Calu3 (cell line): ENCODE results near the gene PAOX. TPM values are rescaled to one million over a fixed set of nuclear protein-coding genes. Genes with fewer than 3 reads are reported as not detected.

ENCODE experiments used
- BruUV-seq: library from RNA; stranded (reverse); fragments of 400-500 nt; replicated peaks from 2 replicates; lab custom pipeline; 2021; lab: Mats Ljungman, UMichigan
- CTCF ChIA-PET: fragments of 300-600 bp; sonication (Branson Sonifier 250); formaldehyde crosslinking; loops from one replicate; lab custom pipeline; 2022; ENCODE audit warnings: antibody characterized with exemption; lab: Charles Lee
- DNase-seq: peaks from one replicate; pipeline ENCODE4 v3.0.0; 2022
- H3K27ac Mint-ChIP-seq: one replicate; pipeline ENCODE4 v1.8.0; 2022; ENCODE audit warnings: mixed read lengths; ENCODE audit not compliant: unreplicated experiment
- H3K27me3 Mint-ChIP-seq: one replicate; pipeline ENCODE4 v1.8.0; 2022; ENCODE audit warnings: mixed read lengths; ENCODE audit not compliant: unreplicated experiment
- H3K36me3 Mint-ChIP-seq: one replicate; pipeline ENCODE4 v1.8.0; 2022; ENCODE audit warnings: mild to moderate bottlenecking, moderate library complexity, mixed read lengths; ENCODE audit not compliant: insufficient read depth, unreplicated experiment
- H3K4me1 Mint-ChIP-seq: one replicate; pipeline ENCODE4 v1.8.0; 2022; ENCODE audit warnings: mild to moderate bottlenecking, low read depth, mixed read lengths; ENCODE audit not compliant: unreplicated experiment
- H3K4me3 Mint-ChIP-seq: one replicate; pipeline ENCODE4 v1.8.0; 2022; ENCODE audit warnings: mild to moderate bottlenecking, low read depth, moderate library complexity, mixed read lengths; ENCODE audit not compliant: unreplicated experiment
- H3K9me3 Mint-ChIP-seq: one replicate; pipeline ENCODE4 v1.8.0; 2022; ENCODE audit warnings: low read depth, mixed read lengths; ENCODE audit not compliant: unreplicated experiment
- CTCF ChIP-seq: fragments of 200-600 bp; IDR thresholded peaks from one replicate; pipeline ENCODE4 v1.8.0; 2022; ENCODE audit warnings: antibody characterized with exemption; ENCODE audit not compliant: unreplicated experiment
- intact Hi-C: fragments of 100-400 bp; cut with micrococcal nuclease; formaldehyde crosslinking; loops from one replicate; pipeline ENCODE4 v1.10.0; 2022; ENCODE audit not compliant: unreplicated experiment
- total RNA-seq: library from RNA; stranded (reverse); gene quantifications from 2 replicates; pipeline ENCODE4 v1.2.3, GENCODE V29; 2022

The PAOX gene
- total RNA-seq, 1 experiment from 2014 or later: 2.9 TPM

GRCh38 chr10:133337370-133337725 lies 41.7 kb upstream of the PAOX start:
- no peaks in the 10 kb centered on the region for H3K9me3 Mint-ChIP-seq
- intact Hi-C loops: no loop called here
- CTCF ChIA-PET: no interaction called here
- H3K4me1 Mint-ChIP-seq: no peaks in the 10 kb centered on the region
- no peak for DNase-seq
- H3K27ac Mint-ChIP-seq: no peak overlapping the region
- no peak for TF ChIP-seq CTCF
- H3K27me3 Mint-ChIP-seq: peaks cover 31% of the 10 kb centered on the region
- BruUV-seq: no TSS peak
- no peak overlapping the region for H3K4me3 Mint-ChIP-seq
- peaks cover 9% of the 10 kb centered on the region for H3K36me3 Mint-ChIP-seq

- H3K4me1 Mint-ChIP-seq: no peaks in the 10 kb centered on the region
- H3K9me3 Mint-ChIP-seq: no peaks in the 10 kb centered on the region
- intact Hi-C loops: no loop called here
- CTCF ChIA-PET: no interaction called here
- H3K27me3 Mint-ChIP-seq: peaks cover 21% of the 10 kb centered on the region
- no peak overlapping the region for H3K4me3 Mint-ChIP-seq
- BruUV-seq: no TSS peak
- H3K36me3 Mint-ChIP-seq: peaks cover 9% of the 10 kb centered on the region
- no peak for TF ChIP-seq CTCF
- no peak overlapping the region for H3K27ac Mint-ChIP-seq
- no peak for DNase-seq
Measured at GRCh38 chr10:133338080-133339071, 40.7 kb upstream of the PAOX start.

GRCh38 chr10:133339708-133340380 lies 39.2 kb upstream of the PAOX start:
- H3K4me3 Mint-ChIP-seq: no peak overlapping the region
- H3K27ac Mint-ChIP-seq: no peak overlapping the region
- TF ChIP-seq CTCF: no peak
- no peaks in the 10 kb centered on the region for H3K9me3 Mint-ChIP-seq
- BruUV-seq: no TSS peak
- no peak for DNase-seq
- peaks cover 9% of the 10 kb centered on the region for H3K36me3 Mint-ChIP-seq
- intact Hi-C loops: no loop called here
- CTCF ChIA-PET: no interaction called here
- no peaks in the 10 kb centered on the region for H3K4me1 Mint-ChIP-seq
- H3K27me3 Mint-ChIP-seq: peaks cover 6% of the 10 kb centered on the region

- H3K4me3 Mint-ChIP-seq: no peak overlapping the region
- H3K4me1 Mint-ChIP-seq: no peaks in the 10 kb centered on the region
- no peak overlapping the region for H3K27ac Mint-ChIP-seq
- TF ChIP-seq CTCF: no peak
- H3K36me3 Mint-ChIP-seq: peaks cover 5% of the 10 kb centered on the region
- no peak for DNase-seq
- BruUV-seq: no TSS peak
- no peaks in the 10 kb centered on the region for H3K9me3 Mint-ChIP-seq
- CTCF ChIA-PET: no interaction called here
- H3K27me3 Mint-ChIP-seq: no peaks in the 10 kb centered on the region
- intact Hi-C loops: no loop called here
Measured at GRCh38 chr10:133341983-133342382, 37.1 kb upstream of the PAOX start.
